Endothelial cell of umbilical vein (primary cell): ENCODE data around the gene FMN2.

Experiments used
- CTCF ChIP-seq, 2 donors: IDR thresholded peaks; 1 replicate in 1 of 2; 2 replicates in 1 of 2; pipeline ENCODE4 v1.5.1; 2011; ENCODE audit warnings: low read length in 2 of 2, mild to moderate bottlenecking in 2 of 2, moderate library complexity in 2 of 2, control low read depth in 1 of 2, inconsistent platforms in 1 of 2, low read depth in 1 of 2; ENCODE audit not compliant: insufficient read depth in 1 of 2; ENCODE audit errors: extremely low read depth in 1 of 2
- EZH2 ChIP-seq: IDR thresholded peaks from 2 replicates; pipeline ENCODE4 v1.6.1; 2012; ENCODE audit warnings: borderline replicate concordance, low read depth, mild to moderate bottlenecking, moderate library complexity, low read length, inconsistent platforms; ENCODE audit not compliant: severe bottlenecking
- FOS ChIP-seq: IDR thresholded peaks from 2 replicates; pipeline ENCODE4 v1.6.1; 2011; ENCODE audit warnings: mild to moderate bottlenecking, low read length, moderate library complexity, borderline replicate concordance; ENCODE audit not compliant: insufficient read depth
- GATA2 ChIP-seq: IDR thresholded peaks from 2 replicates; pipeline ENCODE4 v1.7.0; 2011; ENCODE audit warnings: low read depth, mild to moderate bottlenecking, moderate library complexity, mixed read lengths, low read length; ENCODE audit not compliant: insufficient read length, insufficient read depth
- JUN ChIP-seq: IDR thresholded peaks from 2 replicates; pipeline ENCODE4 v1.6.1; 2011; ENCODE audit warnings: borderline replicate concordance, low read depth; ENCODE audit not compliant: insufficient read length, insufficient read depth
- MAX ChIP-seq: IDR thresholded peaks from 2 replicates; pipeline ENCODE4 v1.6.1; 2011; ENCODE audit not compliant: insufficient read depth, insufficient read length
- POLR2A ChIP-seq: IDR thresholded peaks from 2 replicates; pipeline ENCODE4 v1.6.1; 2012; ENCODE audit warnings: low read depth, mild to moderate bottlenecking, control low read depth, low read length
- POLR2AphosphoS5 ChIP-seq: IDR thresholded peaks from 2 replicates; pipeline ENCODE4 v1.6.1; 2012; ENCODE audit warnings: low read depth, mild to moderate bottlenecking, control low read depth, low read length, moderate library complexity; ENCODE audit not compliant: insufficient read depth

- TF ChIP-seq CTCF (IDR thresholded peaks at IDR 0.05; ENCODE audit: extremely low read depth in 1 of 2, insufficient read depth in 1 of 2, low read depth in 1 of 2, low read length in 2 of 2): no peak
- no peak for TF ChIP-seq POLR2A
- no peak for TF ChIP-seq POLR2AphosphoS5
- TF ChIP-seq EZH2: no peak
- no peak for TF ChIP-seq MAX
- TF ChIP-seq JUN: no peak
- no peak for TF ChIP-seq GATA2
- no peak for TF ChIP-seq FOS
These were observed 393.2 kb downstream of the FMN2 start for GRCh38 chr1:240484804-240485443.
